ENCODE results near the gene CMTM1. TPM values are rescaled to one million over a fixed set of nuclear protein-coding genes. Genes with fewer than 3 reads are reported as not detected.

CMTM1 gene
- total RNA-seq, 1 experiment from 2014 or later = 5.2 TPM

DNA sequence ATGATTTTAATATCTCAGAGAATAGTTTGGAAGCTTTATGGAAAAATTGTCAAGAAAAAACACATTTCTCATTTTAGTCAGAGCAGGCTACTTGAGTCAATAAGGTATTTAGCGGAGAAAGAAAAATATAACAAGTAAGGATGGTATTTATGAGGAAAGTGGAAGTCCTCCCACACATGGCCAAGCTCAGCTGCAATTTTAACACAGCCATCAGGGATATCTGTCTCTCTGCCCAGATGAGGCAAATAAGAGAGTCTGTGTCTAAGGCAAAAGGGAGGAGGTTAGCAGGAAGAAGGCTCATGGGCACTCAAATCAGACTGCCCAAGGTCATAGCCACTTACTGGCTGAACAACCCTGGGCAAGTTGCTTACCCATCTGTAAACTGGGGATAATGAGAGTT lies 7.8 kb downstream of the CMTM1 start:
- Histone ChIP-seq H3K4me1 (ENCODE audit: control insufficient read depth in 1 of 2, insufficient read depth in 2 of 2, low read length in 2 of 2) (peaks cover 0 to 13% of the 10 kb centered on the region in 2 experiments; a peak in 3 of 4 replicates), H3K27me3 (ENCODE audit: insufficient read depth, low read length) (no peaks in the 10 kb centered on the region), H3K36me3 (ENCODE audit: control insufficient read depth in 1 of 2, insufficient read depth in 2 of 2, low read length in 2 of 2) (no peaks in the 10 kb centered on the region), H4K20me1 (ENCODE audit: insufficient read depth) (no peaks in the 10 kb centered on the region), H3K9me2 (ENCODE audit: insufficient read depth) (no peaks in the 10 kb centered on the region), H3K27ac (ENCODE audit: low read depth, low read length) (no peak overlapping the region), H2AFZ (ENCODE audit: low read depth, low read length, poor library complexity, severe bottlenecking) (no peak overlapping the region), H3K9me3 (ENCODE audit: control insufficient read depth in 1 of 2, insufficient read depth in 1 of 2, low read depth in 1 of 2, low read length in 2 of 2) (no peaks in the 10 kb centered on the region), H3K4me2 (ENCODE audit: low read length) (no peak overlapping the region), H3K4me3 (replicated peaks in 1 of 2; ENCODE audit: low read depth in 1 of 2, low read length in 2 of 2) (no peak overlapping the region), H3K9ac (ENCODE audit: low read length) (no peak overlapping the region), H3K79me2 (ENCODE audit: insufficient read depth, low read length) (no peaks in the 10 kb centered on the region)
- TF ChIP-seq ZBTB33 (IDR thresholded peaks at IDR 0.05; ENCODE audit: extremely low read depth, insufficient replicate concordance, low read length) (no peak), ZNF274 (IDR thresholded peaks at IDR 0.05; ENCODE audit: low read depth, low read length) (no peak), CBX3 (IDR thresholded peaks at IDR 0.05; ENCODE audit: low read depth) (no peak), POLR2A (IDR thresholded peaks at IDR 0.05; ENCODE audit: borderline replicate concordance, extremely low read depth, insufficient read depth, insufficient read length) (no peak), POLR2AphosphoS5 (IDR thresholded peaks at IDR 0.05; ENCODE audit: low read depth, low read length) (no peak), JUND (IDR thresholded peaks at IDR 0.05) (no peak), RAD21 (IDR thresholded peaks at IDR 0.05; ENCODE audit: low read depth) (no peak), EZH2phosphoT487 (IDR thresholded peaks at IDR 0.05; ENCODE audit: borderline replicate concordance) (no peak), ATF3 (IDR thresholded peaks at IDR 0.05) (no peak), CEBPB (IDR thresholded peaks at IDR 0.05; ENCODE audit: low read depth) (no peak), ZFX (IDR thresholded peaks at IDR 0.05) (no peak)
- TF ChIP-seq, protein P1, sequence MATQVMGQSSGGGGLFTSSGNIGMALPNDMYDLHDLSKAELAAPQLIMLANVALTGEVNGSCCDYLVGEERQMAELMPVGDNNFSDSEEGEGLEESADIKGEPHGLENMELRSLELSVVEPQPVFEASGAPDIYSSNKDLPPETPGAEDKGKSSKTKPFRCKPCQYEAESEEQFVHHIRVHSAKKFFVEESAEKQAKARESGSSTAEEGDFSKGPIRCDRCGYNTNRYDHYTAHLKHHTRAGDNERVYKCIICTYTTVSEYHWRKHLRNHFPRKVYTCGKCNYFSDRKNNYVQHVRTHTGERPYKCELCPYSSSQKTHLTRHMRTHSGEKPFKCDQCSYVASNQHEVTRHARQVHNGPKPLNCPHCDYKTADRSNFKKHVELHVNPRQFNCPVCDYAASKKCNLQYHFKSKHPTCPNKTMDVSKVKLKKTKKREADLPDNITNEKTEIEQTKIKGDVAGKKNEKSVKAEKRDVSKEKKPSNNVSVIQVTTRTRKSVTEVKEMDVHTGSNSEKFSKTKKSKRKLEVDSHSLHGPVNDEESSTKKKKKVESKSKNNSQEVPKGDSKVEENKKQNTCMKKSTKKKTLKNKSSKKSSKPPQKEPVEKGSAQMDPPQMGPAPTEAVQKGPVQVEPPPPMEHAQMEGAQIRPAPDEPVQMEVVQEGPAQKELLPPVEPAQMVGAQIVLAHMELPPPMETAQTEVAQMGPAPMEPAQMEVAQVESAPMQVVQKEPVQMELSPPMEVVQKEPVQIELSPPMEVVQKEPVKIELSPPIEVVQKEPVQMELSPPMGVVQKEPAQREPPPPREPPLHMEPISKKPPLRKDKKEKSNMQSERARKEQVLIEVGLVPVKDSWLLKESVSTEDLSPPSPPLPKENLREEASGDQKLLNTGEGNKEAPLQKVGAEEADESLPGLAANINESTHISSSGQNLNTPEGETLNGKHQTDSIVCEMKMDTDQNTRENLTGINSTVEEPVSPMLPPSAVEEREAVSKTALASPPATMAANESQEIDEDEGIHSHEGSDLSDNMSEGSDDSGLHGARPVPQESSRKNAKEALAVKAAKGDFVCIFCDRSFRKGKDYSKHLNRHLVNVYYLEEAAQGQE (IDR thresholded peaks at IDR 0.05; ENCODE audit: low read depth) = no peak
- DNase-seq (ENCODE audit: low read depth, low spot score) (no peak), ATAC-seq (no peak)
- POLR2A ChIA-PET = no interaction called here
- CTCF ChIA-PET = interaction anchor here (0.7 kb wide), 1 partner anchor 322 kb away, joined by 3 read pairs; no protein-coding TSS in a partner anchor
- RAD21 ChIA-PET (ENCODE audit: low non-redundant PET in 1 of 2, low total read pairs in 2 of 2, uncharacterized antibody in 2 of 2, unreplicated experiment in 2 of 2) = no interaction called here
- intact Hi-C loops (cut with micrococcal nuclease) = no loop called here
- BruUV-seq (replicated peaks) = no TSS peak
